ENCODE results near the gene CDADC1. TPM values are rescaled to one million over a fixed set of nuclear protein-coding genes. Genes with fewer than 3 reads are reported as not detected.

The CDADC1 gene
- polyA plus RNA-seq: 11.6 and 15.9 TPM in 2 replicates
- polyA minus RNA-seq: 11.9 TPM in 2 replicates

DNA sequence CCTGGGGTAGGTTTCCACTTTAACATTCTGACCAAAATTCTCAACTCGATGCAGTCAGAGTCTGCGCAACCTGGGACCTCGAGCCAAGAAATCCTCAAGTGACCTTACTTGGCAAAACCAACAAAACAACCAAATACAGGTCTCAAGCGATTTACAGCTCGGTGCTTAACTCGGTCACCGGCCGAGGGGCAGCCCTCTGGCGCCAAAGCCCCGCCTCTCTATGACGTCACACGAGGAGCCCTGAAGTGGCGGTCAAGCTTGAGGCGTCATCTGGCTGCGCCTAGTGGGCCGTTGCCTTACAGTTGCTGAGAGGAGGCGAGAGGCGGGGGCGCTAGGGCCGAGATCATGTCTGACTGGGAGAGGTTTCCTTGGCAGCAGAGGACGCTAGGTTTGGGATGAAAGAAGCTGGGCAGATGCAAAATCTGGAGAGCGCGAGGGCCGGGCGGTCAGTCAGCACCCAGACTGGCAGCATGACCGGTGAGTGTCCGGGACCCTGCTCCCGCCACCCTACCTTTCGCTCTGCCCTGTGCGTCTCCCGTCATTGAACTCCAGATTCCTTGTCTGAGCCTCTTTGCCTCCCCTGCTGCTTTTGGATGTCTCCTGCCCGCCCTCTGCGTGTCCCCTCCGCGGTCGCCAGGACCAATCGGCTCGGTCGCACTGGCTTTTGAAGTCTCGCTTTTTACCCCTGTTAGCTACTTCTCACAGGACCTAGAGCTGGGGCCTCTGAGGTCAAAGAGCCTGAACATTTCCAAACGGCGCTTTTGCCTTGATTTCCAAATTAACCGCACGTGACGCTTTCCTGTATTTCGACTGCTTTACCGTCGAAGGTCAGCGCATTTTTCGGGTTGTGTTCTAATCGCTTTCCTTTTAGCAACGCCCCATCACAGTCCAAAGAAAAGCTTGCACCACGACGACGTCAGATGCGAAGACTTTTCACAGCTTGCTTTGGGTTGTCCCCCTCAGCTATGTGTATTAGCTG lies at the start of gene CDADC1:
Gene CDADC1, plus strand, starts transcription at position 283 of the 979 bp plus-strand sequence. Its CDS starts 113 bp downstream, at position 396.
- H3F3A ChIP-seq (ENCODE audit: insufficient read depth, low read length, poor library complexity, severe bottlenecking): no peaks in the 10 kb centered on the region
- no peaks in the 10 kb centered on the region for H3K9me2 ChIP-seq (ENCODE audit: insufficient read depth, low read length)
- no peaks in the 10 kb centered on the region for H4K20me1 ChIP-seq (ENCODE audit: insufficient read depth)
- peak within 1 kb of the TSS; percentile 38 for H3K27ac ChIP-seq (ENCODE audit: low read length)
- no peaks in the 10 kb centered on the region for H3K27me3 ChIP-seq (ENCODE audit: insufficient read depth, low read depth, low read length)
- H3K4me3 ChIP-seq (ENCODE audit: low read length): peak within 1 kb of the TSS; percentile 75
- TF ChIP-seq, protein P1, sequence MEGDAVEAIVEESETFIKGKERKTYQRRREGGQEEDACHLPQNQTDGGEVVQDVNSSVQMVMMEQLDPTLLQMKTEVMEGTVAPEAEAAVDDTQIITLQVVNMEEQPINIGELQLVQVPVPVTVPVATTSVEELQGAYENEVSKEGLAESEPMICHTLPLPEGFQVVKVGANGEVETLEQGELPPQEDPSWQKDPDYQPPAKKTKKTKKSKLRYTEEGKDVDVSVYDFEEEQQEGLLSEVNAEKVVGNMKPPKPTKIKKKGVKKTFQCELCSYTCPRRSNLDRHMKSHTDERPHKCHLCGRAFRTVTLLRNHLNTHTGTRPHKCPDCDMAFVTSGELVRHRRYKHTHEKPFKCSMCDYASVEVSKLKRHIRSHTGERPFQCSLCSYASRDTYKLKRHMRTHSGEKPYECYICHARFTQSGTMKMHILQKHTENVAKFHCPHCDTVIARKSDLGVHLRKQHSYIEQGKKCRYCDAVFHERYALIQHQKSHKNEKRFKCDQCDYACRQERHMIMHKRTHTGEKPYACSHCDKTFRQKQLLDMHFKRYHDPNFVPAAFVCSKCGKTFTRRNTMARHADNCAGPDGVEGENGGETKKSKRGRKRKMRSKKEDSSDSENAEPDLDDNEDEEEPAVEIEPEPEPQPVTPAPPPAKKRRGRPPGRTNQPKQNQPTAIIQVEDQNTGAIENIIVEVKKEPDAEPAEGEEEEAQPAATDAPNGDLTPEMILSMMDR (IDR thresholded peaks at IDR 0.05; ENCODE audit: poor library complexity, severe bottlenecking): peak; percentile 34
- TF ChIP-seq MXI1 (conservative IDR thresholded peaks at IDR 0.05; ENCODE audit: poor library complexity, severe bottlenecking): peak; percentile 78
- TF ChIP-seq SMC3 (conservative IDR thresholded peaks at IDR 0.05; ENCODE audit: poor library complexity): no peak
- no peak for TF ChIP-seq REST (IDR thresholded peaks at IDR 0.05; ENCODE audit: borderline replicate concordance)
- no peak for TF ChIP-seq TAF1 (IDR thresholded peaks at IDR 0.05; ENCODE audit: low read depth)
- TF ChIP-seq POLR2AphosphoS5 (IDR thresholded peaks at IDR 0.05): peak; percentile 87
- peak; percentile 18 for TF ChIP-seq RAD21 (conservative IDR thresholded peaks at IDR 0.05)
- no peak for TF ChIP-seq EP300 (conservative IDR thresholded peaks at IDR 0.05; ENCODE audit: poor library complexity, severe bottlenecking)
- TF ChIP-seq EZH2 (IDR thresholded peaks at IDR 0.05; ENCODE audit: borderline replicate concordance, insufficient read depth, low read length, poor library complexity, severe bottlenecking): no peak
- H3K4me2 ChIP-seq (ENCODE audit: low read length): peak within 1 kb of the TSS; percentile 74
- peak within 1 kb of the TSS; percentile 90 for H2AFZ ChIP-seq (ENCODE audit: low read depth, low read length)
- H3K79me2 ChIP-seq (replicated peaks; ENCODE audit: insufficient read depth, low read length): no peaks in the 10 kb centered on the region
- no peaks in the 10 kb centered on the region for H3K36me3 ChIP-seq (ENCODE audit: insufficient read depth, low read length)
- H3K9ac ChIP-seq (ENCODE audit: low read length): peak within 1 kb of the TSS; percentile 76
- no peaks in the 10 kb centered on the region for H3K9me3 ChIP-seq (ENCODE audit: low read length)

DNA sequence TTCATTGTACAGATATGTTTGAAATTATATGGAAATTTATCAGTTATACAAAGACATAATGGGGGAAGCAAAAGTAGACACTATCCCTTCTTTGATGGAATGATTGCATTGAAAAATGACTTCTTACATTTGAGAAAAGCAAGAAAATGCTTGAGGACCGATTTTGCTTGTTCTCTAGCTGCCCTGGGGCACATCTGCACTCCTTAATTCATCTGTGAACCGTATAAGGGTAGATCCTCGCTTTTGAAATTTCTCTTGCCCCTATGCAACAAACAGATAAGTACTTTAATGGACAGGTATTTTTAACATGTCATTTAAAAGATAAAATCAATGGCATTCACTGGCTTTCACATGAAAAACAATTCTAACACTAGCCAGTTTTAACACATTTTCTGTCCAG lies 41.1 kb upstream of the CDADC1 start:
- TF ChIP-seq POLR2AphosphoS5 (IDR thresholded peaks at IDR 0.05) (no peak), SMC3 (conservative IDR thresholded peaks at IDR 0.05; ENCODE audit: poor library complexity) (no peak), MXI1 (conservative IDR thresholded peaks at IDR 0.05; ENCODE audit: poor library complexity, severe bottlenecking) (no peak), TAF1 (IDR thresholded peaks at IDR 0.05; ENCODE audit: low read depth) (no peak), REST (IDR thresholded peaks at IDR 0.05; ENCODE audit: borderline replicate concordance) (no peak), RAD21 (conservative IDR thresholded peaks at IDR 0.05) (no peak), EP300 (conservative IDR thresholded peaks at IDR 0.05; ENCODE audit: poor library complexity, severe bottlenecking) (no peak), EZH2 (IDR thresholded peaks at IDR 0.05; ENCODE audit: borderline replicate concordance, insufficient read depth, low read length, poor library complexity, severe bottlenecking) (no peak)
- TF ChIP-seq, protein P1 (IDR thresholded peaks at IDR 0.05; ENCODE audit: poor library complexity, severe bottlenecking): no peak

More for the DNA sequence above, 41.1 kb upstream of the CDADC1 start:
- Histone ChIP-seq H4K20me1 (ENCODE audit: insufficient read depth) (no peaks in the 10 kb centered on the region), H3K9ac (ENCODE audit: low read length) (no peak overlapping the region), H2AFZ (ENCODE audit: low read depth, low read length) (no peak overlapping the region), H3K27me3 (ENCODE audit: insufficient read depth, low read depth, low read length) (no peaks in the 10 kb centered on the region), H3K36me3 (ENCODE audit: insufficient read depth, low read length) (peaks cover 23% of the 10 kb centered on the region), H3K9me3 (ENCODE audit: low read length) (no peaks in the 10 kb centered on the region), H3K4me2 (ENCODE audit: low read length) (no peak overlapping the region), H3K27ac (ENCODE audit: low read length) (no peak overlapping the region), H3K79me2 (replicated peaks; ENCODE audit: insufficient read depth, low read length) (no peaks in the 10 kb centered on the region), H3K9me2 (ENCODE audit: insufficient read depth, low read length) (no peaks in the 10 kb centered on the region), H3K4me3 (ENCODE audit: low read length) (no peak overlapping the region), H3F3A (ENCODE audit: insufficient read depth, low read length, poor library complexity, severe bottlenecking) (no peaks in the 10 kb centered on the region)

Data from neural cell (in vitro differentiated cells).